Activated T-helper 1 cell treated with anti-CD3 and anti-CD28 coated beads, Interleukin-12 subunit alpha, Interleukin-12 subunit beta, Interleukin-2, Interleukin-4 antibody, amounts not matched to agents 30 ng/mL and 10 ng/mL and 1 ng/mL, durations not matched to agents 14 hours and 24 hours and 36 hours (primary cell): ENCODE measurements around the gene PHLPP1. TPM values are rescaled to one million over a fixed set of nuclear protein-coding genes. Genes with fewer than 3 reads are reported as not detected.
A peak's percentile ranks its signal among the peaks of the same experiment; 100 is the strongest.

Source experiments
- DNase-seq: peaks from one replicate; pipeline ENCODE4 v3.0.0; 2021; ENCODE audit warnings: low spot score
- H3K27ac Mint-ChIP-seq: one replicate; pipeline ENCODE4 v1.8.0; 2021; ENCODE audit warnings: mild to moderate bottlenecking, mixed read lengths
- H3K27me3 Mint-ChIP-seq: one replicate; pipeline ENCODE4 v1.8.0; 2022; ENCODE audit warnings: mild to moderate bottlenecking, moderate library complexity, mixed read lengths; ENCODE audit not compliant: insufficient read depth
- H3K36me3 Mint-ChIP-seq: one replicate; pipeline ENCODE4 v1.8.0; 2021; ENCODE audit warnings: low read depth, mixed read lengths
- H3K4me1 Mint-ChIP-seq: one replicate; pipeline ENCODE4 v1.8.0; 2021; ENCODE audit warnings: low read depth, mixed read lengths
- H3K4me3 Mint-ChIP-seq: one replicate; pipeline ENCODE4 v1.8.0; 2021; ENCODE audit warnings: mild to moderate bottlenecking, moderate library complexity, mixed read lengths
- H3K9me3 Mint-ChIP-seq: one replicate; pipeline ENCODE4 v1.8.0; 2021; ENCODE audit warnings: mixed read lengths
- intact Hi-C: fragments of 100-400 bp; cut with micrococcal nuclease; formaldehyde crosslinking; loops from one replicate; pipeline ENCODE4 v1.15.1; 2024
- total RNA-seq: library from RNA; stranded (reverse); gene quantifications from 2 replicates; pipeline ENCODE4 v1.2.3, GENCODE V29; 2022

The PHLPP1 gene
- total RNA-seq, 1 donor from 2014 or later, result 14.1 TPM

- H3K9me3 Mint-ChIP-seq, result no peaks in the 10 kb centered on the region
- no peak overlapping the region for H3K27ac Mint-ChIP-seq
- no peaks in the 10 kb centered on the region for H3K36me3 Mint-ChIP-seq
- peaks cover 9% of the 10 kb centered on the region for H3K4me1 Mint-ChIP-seq
- DNase-seq, result no peak
- no peak overlapping the region for H3K4me3 Mint-ChIP-seq
- intact Hi-C loops, result no loop called here
- no peaks in the 10 kb centered on the region for H3K27me3 Mint-ChIP-seq
These were observed 147.1 kb downstream of the PHLPP1 start for GRCh38 chr18:62862466-62862865.

- no peaks in the 10 kb centered on the region for H3K9me3 Mint-ChIP-seq
- H3K4me1 Mint-ChIP-seq, result peaks cover 9% of the 10 kb centered on the region
- intact Hi-C loops, result no loop called here
- H3K27me3 Mint-ChIP-seq, result no peaks in the 10 kb centered on the region
- H3K36me3 Mint-ChIP-seq, result no peaks in the 10 kb centered on the region
- H3K4me3 Mint-ChIP-seq, result no peak overlapping the region
- no peak for DNase-seq
- H3K27ac Mint-ChIP-seq, result no peak overlapping the region
These were observed 148.2 kb downstream of the PHLPP1 start for GRCh38 chr18:62863579-62864001.

- H3K4me3 Mint-ChIP-seq, result no peak overlapping the region
- H3K4me1 Mint-ChIP-seq, result peaks cover 28% of the 10 kb centered on the region
- H3K27me3 Mint-ChIP-seq, result no peaks in the 10 kb centered on the region
- no peak for DNase-seq
- intact Hi-C loops, result no loop called here
- no peaks in the 10 kb centered on the region for H3K36me3 Mint-ChIP-seq
- H3K27ac Mint-ChIP-seq, result no peak overlapping the region
- H3K9me3 Mint-ChIP-seq, result no peaks in the 10 kb centered on the region
These were observed 150.2 kb downstream of the PHLPP1 start for GRCh38 chr18:62865498-62865897.

- H3K27ac Mint-ChIP-seq, result no peak overlapping the region
- no peak overlapping the region for H3K4me3 Mint-ChIP-seq
- H3K4me1 Mint-ChIP-seq, result peaks cover 38% of the 10 kb centered on the region
- intact Hi-C loops, result no loop called here
- DNase-seq, result no peak
- H3K36me3 Mint-ChIP-seq, result no peaks in the 10 kb centered on the region
- no peaks in the 10 kb centered on the region for H3K9me3 Mint-ChIP-seq
- no peaks in the 10 kb centered on the region for H3K27me3 Mint-ChIP-seq
These were observed 152.2 kb downstream of the PHLPP1 start for GRCh38 chr18:62867534-62867933.

GRCh38 chr18:62868645-62869044 lies 153.3 kb downstream of the PHLPP1 start:
- intact Hi-C loops, result loop anchor here (1.0 kb wide), 2 partner anchors 23 to 153 kb away; partner anchors contain the start of gene PHLPP1
- no peak for DNase-seq
- Mint-ChIP-seq H3K9me3 (no peaks in the 10 kb centered on the region), H3K4me3 (no peak overlapping the region), H3K4me1 (peaks cover 38% of the 10 kb centered on the region), H3K27ac (peak overlapping the region; percentile 87), H3K36me3 (no peaks in the 10 kb centered on the region), H3K27me3 (no peaks in the 10 kb centered on the region)

GRCh38 chr18:62870643-62871042 lies 155.3 kb downstream of the PHLPP1 start:
- intact Hi-C loops, result no loop called here
- DNase-seq, result no peak
- Mint-ChIP-seq H3K4me3 (no peak overlapping the region), H3K36me3 (no peaks in the 10 kb centered on the region), H3K27me3 (no peaks in the 10 kb centered on the region), H3K27ac (no peak overlapping the region), H3K9me3 (no peaks in the 10 kb centered on the region), H3K4me1 (peaks cover 38% of the 10 kb centered on the region)

- H3K4me3 Mint-ChIP-seq, result no peak overlapping the region
- peaks cover 25% of the 10 kb centered on the region for H3K4me1 Mint-ChIP-seq
- no peaks in the 10 kb centered on the region for H3K36me3 Mint-ChIP-seq
- no peak overlapping the region for H3K27ac Mint-ChIP-seq
- H3K9me3 Mint-ChIP-seq, result no peaks in the 10 kb centered on the region
- intact Hi-C loops, result no loop called here
- no peak for DNase-seq
- no peaks in the 10 kb centered on the region for H3K27me3 Mint-ChIP-seq
These were observed 160.0 kb downstream of the PHLPP1 start for GRCh38 chr18:62875323-62875722.

- Mint-ChIP-seq H3K4me1 (peaks cover 21% of the 10 kb centered on the region), H3K27ac (no peak overlapping the region), H3K36me3 (no peaks in the 10 kb centered on the region), H3K27me3 (no peaks in the 10 kb centered on the region), H3K4me3 (no peak overlapping the region), H3K9me3 (no peaks in the 10 kb centered on the region)
- no peak for DNase-seq
- intact Hi-C loops, result no loop called here
These were observed 160.8 kb downstream of the PHLPP1 start for GRCh38 chr18:62876111-62876510.

- no peaks in the 10 kb centered on the region for H3K9me3 Mint-ChIP-seq
- H3K4me3 Mint-ChIP-seq, result no peak overlapping the region
- intact Hi-C loops, result no loop called here
- peaks cover 25% of the 10 kb centered on the region for H3K4me1 Mint-ChIP-seq
- H3K27me3 Mint-ChIP-seq, result no peaks in the 10 kb centered on the region
- H3K36me3 Mint-ChIP-seq, result no peaks in the 10 kb centered on the region
- no peak overlapping the region for H3K27ac Mint-ChIP-seq
- no peak for DNase-seq
These were observed 161.5 kb downstream of the PHLPP1 start for GRCh38 chr18:62876828-62877227.

- Mint-ChIP-seq H3K36me3 (no peaks in the 10 kb centered on the region), H3K9me3 (no peaks in the 10 kb centered on the region), H3K4me1 (peaks cover 22% of the 10 kb centered on the region), H3K4me3 (no peak overlapping the region), H3K27me3 (no peaks in the 10 kb centered on the region), H3K27ac (no peak overlapping the region)
- DNase-seq, result no peak
- intact Hi-C loops, result no loop called here
These were observed 162.3 kb downstream of the PHLPP1 start for GRCh38 chr18:62877411-62878221.

GRCh38 chr18:62878305-62878704 lies 163.0 kb downstream of the PHLPP1 start:
- intact Hi-C loops, result no loop called here
- H3K4me3 Mint-ChIP-seq, result no peak overlapping the region

GRCh38 chr18:62880034-62880433 lies 164.7 kb downstream of the PHLPP1 start:
- intact Hi-C loops, result loop anchor here (5.0 kb wide), 1 partner anchor 33 kb away; no protein-coding TSS in a partner anchor
- Mint-ChIP-seq H3K4me3 (no peak overlapping the region), H3K4me1 (peaks cover 22% of the 10 kb centered on the region), H3K27ac (no peak overlapping the region), H3K36me3 (no peaks in the 10 kb centered on the region), H3K27me3 (no peaks in the 10 kb centered on the region), H3K9me3 (no peaks in the 10 kb centered on the region)
- DNase-seq, result no peak

More at GRCh38 chr18:62878305-62878704, 163.0 kb downstream of the PHLPP1 start:
- Mint-ChIP-seq H3K9me3 (no peaks in the 10 kb centered on the region), H3K4me1 (peaks cover 22% of the 10 kb centered on the region), H3K36me3 (no peaks in the 10 kb centered on the region), H3K27me3 (no peaks in the 10 kb centered on the region), H3K27ac (no peak overlapping the region)
- no peak for DNase-seq

GRCh38 chr18:62880673-62881364 lies 165.5 kb downstream of the PHLPP1 start:
- Mint-ChIP-seq H3K4me3 (no peak overlapping the region), H3K27me3 (no peaks in the 10 kb centered on the region), H3K9me3 (no peaks in the 10 kb centered on the region), H3K27ac (no peak overlapping the region), H3K36me3 (no peaks in the 10 kb centered on the region), H3K4me1 (peaks cover 22% of the 10 kb centered on the region)
- no peak for DNase-seq
- intact Hi-C loops, result loop anchor here (5.0 kb wide), 1 partner anchor 34 kb away; no protein-coding TSS in a partner anchor
